H1 (cell line): Measurements from ENCODE around the gene KLHL2.

Experiments
- NANOG ChIP-seq: IDR thresholded peaks from 2 replicates; pipeline ENCODE4 v1.6.1; 2011; ENCODE audit warnings: low read length, low read depth, mild to moderate bottlenecking, inconsistent platforms; ENCODE audit not compliant: insufficient read depth, poor library complexity, severe bottlenecking
- POLR2A ChIP-seq, 2 experiments: IDR thresholded peaks; 1 replicate in 1 of 2; 2 replicates in 1 of 2; pipeline ENCODE4 v1.6.1; 2011; ENCODE audit warnings: low read depth in 2 of 2, low read length in 2 of 2, mild to moderate bottlenecking in 2 of 2; ENCODE audit errors: control extremely low read depth in 1 of 2
- POLR2AphosphoS5 ChIP-seq: IDR thresholded peaks from 2 replicates; pipeline ENCODE4 v1.6.1; 2011; ENCODE audit warnings: low read depth, low read length

GRCh38 chr4:165309456-165309855 lies 102.1 kb downstream of the KLHL2 start:
- TF ChIP-seq NANOG (no peak), POLR2A (IDR thresholded peaks at IDR 0.05; ENCODE audit: control extremely low read depth in 1 of 2, low read depth in 2 of 2, low read length in 2 of 2) (no peak), POLR2AphosphoS5 (no peak)
